ENCODE data around the gene ARMC6. TPM values are rescaled to one million over a fixed set of nuclear protein-coding genes. Genes with fewer than 3 reads are reported as not detected.

The ARMC6 gene
- total RNA-seq, 1 donor from 2014 or later, result 36.0 TPM

DNA sequence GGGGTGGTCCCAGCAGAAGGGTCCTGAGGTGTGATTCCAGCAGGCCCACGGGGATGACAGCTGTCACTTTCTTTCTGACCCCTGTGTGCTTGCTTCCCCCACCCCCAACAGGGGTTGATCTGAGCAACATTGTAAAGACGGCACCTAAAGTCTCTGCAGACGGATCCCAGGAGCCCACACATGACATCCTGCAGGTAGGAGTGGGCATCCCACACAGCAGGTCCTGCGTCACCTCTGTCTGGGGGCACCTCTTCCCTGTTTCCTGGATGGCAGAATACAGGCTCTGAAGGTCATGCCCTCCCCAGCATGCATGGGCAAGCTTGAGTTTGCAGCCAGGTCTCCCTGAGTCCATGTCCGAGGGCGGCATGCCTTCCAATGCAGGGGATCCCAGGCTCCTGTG lies 10.5 kb downstream of the ARMC6 start:
- Histone ChIP-seq H3K9me3 (ENCODE audit: insufficient read depth, low read depth, low read length) (no peaks in the 10 kb centered on the region), H2AFZ (ENCODE audit: low read depth, low read length) (no peak overlapping the region), H3K4me3 (ENCODE audit: insufficient read depth, low read depth, low read length) (no peak overlapping the region), H3K4me2 (ENCODE audit: low read length) (no peak overlapping the region), H4K20me1 (ENCODE audit: insufficient read depth, low read length) (peaks cover 48% of the 10 kb centered on the region), H3K9ac (ENCODE audit: low read length) (no peak overlapping the region), H3K27me3 (ENCODE audit: insufficient read depth, low read length) (no peaks in the 10 kb centered on the region), H3K36me3 (ENCODE audit: insufficient read depth, low read length) (peaks cover 14% of the 10 kb centered on the region), H3K27ac (ENCODE audit: low read depth, low read length) (no peak overlapping the region), H3K4me1 (ENCODE audit: insufficient read depth, low read length) (no peaks in the 10 kb centered on the region), H3K79me2 (ENCODE audit: insufficient read depth, low read length) (peaks cover 40% of the 10 kb centered on the region)
- no peaks in the 10 kb centered on the region for H3K9me3 Mint-ChIP-seq (ENCODE audit: unreplicated experiment)
- DNase-seq (ENCODE audit: low read depth), result no peak
- TF ChIP-seq, protein P1, sequence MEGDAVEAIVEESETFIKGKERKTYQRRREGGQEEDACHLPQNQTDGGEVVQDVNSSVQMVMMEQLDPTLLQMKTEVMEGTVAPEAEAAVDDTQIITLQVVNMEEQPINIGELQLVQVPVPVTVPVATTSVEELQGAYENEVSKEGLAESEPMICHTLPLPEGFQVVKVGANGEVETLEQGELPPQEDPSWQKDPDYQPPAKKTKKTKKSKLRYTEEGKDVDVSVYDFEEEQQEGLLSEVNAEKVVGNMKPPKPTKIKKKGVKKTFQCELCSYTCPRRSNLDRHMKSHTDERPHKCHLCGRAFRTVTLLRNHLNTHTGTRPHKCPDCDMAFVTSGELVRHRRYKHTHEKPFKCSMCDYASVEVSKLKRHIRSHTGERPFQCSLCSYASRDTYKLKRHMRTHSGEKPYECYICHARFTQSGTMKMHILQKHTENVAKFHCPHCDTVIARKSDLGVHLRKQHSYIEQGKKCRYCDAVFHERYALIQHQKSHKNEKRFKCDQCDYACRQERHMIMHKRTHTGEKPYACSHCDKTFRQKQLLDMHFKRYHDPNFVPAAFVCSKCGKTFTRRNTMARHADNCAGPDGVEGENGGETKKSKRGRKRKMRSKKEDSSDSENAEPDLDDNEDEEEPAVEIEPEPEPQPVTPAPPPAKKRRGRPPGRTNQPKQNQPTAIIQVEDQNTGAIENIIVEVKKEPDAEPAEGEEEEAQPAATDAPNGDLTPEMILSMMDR (IDR thresholded peaks at IDR 0.05; ENCODE audit: insufficient read depth, low read depth, low read length), result no peak
- no peak for TF ChIP-seq EZH2 (IDR thresholded peaks at IDR 0.05; ENCODE audit: insufficient read depth, low read length)
- H3K4me1 Mint-ChIP-seq (ENCODE audit: low read depth, unreplicated experiment), result no peaks in the 10 kb centered on the region
- no peak overlapping the region for H3K4me3 Mint-ChIP-seq (ENCODE audit: unreplicated experiment)
- FAIRE-seq, result no peak
- H3K27me3 Mint-ChIP-seq (ENCODE audit: low read depth, unreplicated experiment), result no peaks in the 10 kb centered on the region
- no peak overlapping the region for H3K27ac Mint-ChIP-seq (ENCODE audit: unreplicated experiment)
- H3K36me3 Mint-ChIP-seq (ENCODE audit: low read depth, unreplicated experiment), result peaks cover 13% of the 10 kb centered on the region

DNA sequence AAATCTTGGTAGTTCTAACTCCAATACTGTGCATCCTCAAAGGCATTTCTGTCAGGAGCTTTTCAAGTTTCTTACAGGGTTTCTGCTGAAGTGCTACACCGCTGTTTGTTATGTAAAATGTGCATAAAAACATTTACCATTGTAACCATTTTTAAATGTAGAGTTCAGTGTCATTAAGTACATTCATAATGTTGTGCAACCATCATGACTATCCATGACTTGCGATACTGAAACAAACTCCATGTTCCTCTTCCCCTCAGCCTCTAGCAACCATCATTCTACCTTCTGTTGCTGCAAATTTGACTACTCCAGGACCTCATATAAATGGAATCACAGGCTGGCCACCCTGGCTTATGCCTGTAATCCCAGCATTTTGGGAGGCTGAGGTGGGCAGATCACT lies 16.0 kb downstream of the ARMC6 start:
- Mint-ChIP-seq H3K36me3 (ENCODE audit: low read depth, unreplicated experiment) (peaks cover 18% of the 10 kb centered on the region), H3K9me3 (ENCODE audit: unreplicated experiment) (no peaks in the 10 kb centered on the region), H3K4me3 (ENCODE audit: unreplicated experiment) (no peak overlapping the region), H3K27me3 (ENCODE audit: low read depth, unreplicated experiment) (no peaks in the 10 kb centered on the region), H3K27ac (ENCODE audit: unreplicated experiment) (no peak overlapping the region), H3K4me1 (ENCODE audit: low read depth, unreplicated experiment) (peaks cover 10% of the 10 kb centered on the region)
- TF ChIP-seq, protein P1 (IDR thresholded peaks at IDR 0.05; ENCODE audit: insufficient read depth, low read depth, low read length), result no peak
- TF ChIP-seq EZH2 (IDR thresholded peaks at IDR 0.05; ENCODE audit: insufficient read depth, low read length), result no peak
- no peak overlapping the region for H3K4me3 ChIP-seq (ENCODE audit: insufficient read depth, low read depth, low read length)
- H3K27ac ChIP-seq (ENCODE audit: low read depth, low read length), result no peak overlapping the region
- H3K9me3 ChIP-seq (ENCODE audit: insufficient read depth, low read depth, low read length), result no peaks in the 10 kb centered on the region
- no peak overlapping the region for H3K4me2 ChIP-seq (ENCODE audit: low read length)
- peaks cover 14% of the 10 kb centered on the region for H4K20me1 ChIP-seq (ENCODE audit: insufficient read depth, low read length)
- no peak overlapping the region for H3K9ac ChIP-seq (ENCODE audit: low read length)
- no peaks in the 10 kb centered on the region for H3K27me3 ChIP-seq (ENCODE audit: insufficient read depth, low read length)
- no peak overlapping the region for H2AFZ ChIP-seq (ENCODE audit: low read depth, low read length)
- FAIRE-seq (no peak), DNase-seq (ENCODE audit: low read depth) (no peak)
- no peaks in the 10 kb centered on the region for H3K4me1 ChIP-seq (ENCODE audit: insufficient read depth, low read length)
- H3K36me3 ChIP-seq (ENCODE audit: insufficient read depth, low read length), result peaks cover 21% of the 10 kb centered on the region
- peaks cover 4% of the 10 kb centered on the region for H3K79me2 ChIP-seq (ENCODE audit: insufficient read depth, low read length)

DNA sequence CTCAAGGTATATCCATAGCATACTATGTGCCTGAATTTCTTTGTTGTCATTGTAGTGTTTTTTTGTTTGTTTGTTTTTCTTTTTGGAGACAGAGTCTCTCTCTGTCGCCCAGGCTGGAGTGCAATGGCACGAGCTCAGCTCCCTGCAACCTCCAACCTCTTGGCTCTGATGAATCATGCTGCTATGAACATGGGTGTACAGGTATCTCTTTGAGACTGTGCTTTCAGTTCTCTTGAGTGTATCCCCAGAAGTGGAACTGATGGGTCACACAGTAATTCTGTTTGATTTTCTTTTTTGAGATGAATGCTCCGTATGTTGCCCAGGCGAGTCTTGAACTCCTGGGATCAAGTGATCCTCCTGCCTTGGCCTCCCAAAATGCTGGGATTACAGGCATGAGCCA lies 16.7 kb downstream of the ARMC6 start:
- Mint-ChIP-seq H3K36me3 (ENCODE audit: low read depth, unreplicated experiment) (peaks cover 13% of the 10 kb centered on the region), H3K27me3 (ENCODE audit: low read depth, unreplicated experiment) (no peaks in the 10 kb centered on the region), H3K27ac (ENCODE audit: unreplicated experiment) (no peak overlapping the region), H3K4me3 (ENCODE audit: unreplicated experiment) (no peak overlapping the region), H3K9me3 (ENCODE audit: unreplicated experiment) (no peaks in the 10 kb centered on the region), H3K4me1 (ENCODE audit: low read depth, unreplicated experiment) (peaks cover 10% of the 10 kb centered on the region)
- Histone ChIP-seq H3K9ac (ENCODE audit: low read length) (no peak overlapping the region), H3K36me3 (ENCODE audit: insufficient read depth, low read length) (peaks cover 25% of the 10 kb centered on the region), H3K4me2 (ENCODE audit: low read length) (no peak overlapping the region), H4K20me1 (ENCODE audit: insufficient read depth, low read length) (peaks cover 14% of the 10 kb centered on the region), H3K27ac (ENCODE audit: low read depth, low read length) (no peak overlapping the region), H3K79me2 (ENCODE audit: insufficient read depth, low read length) (peaks cover 4% of the 10 kb centered on the region), H3K4me1 (ENCODE audit: insufficient read depth, low read length) (no peaks in the 10 kb centered on the region), H3K4me3 (ENCODE audit: insufficient read depth, low read depth, low read length) (no peak overlapping the region), H2AFZ (ENCODE audit: low read depth, low read length) (no peak overlapping the region), H3K9me3 (ENCODE audit: insufficient read depth, low read depth, low read length) (no peaks in the 10 kb centered on the region), H3K27me3 (ENCODE audit: insufficient read depth, low read length) (no peaks in the 10 kb centered on the region)
- FAIRE-seq (no peak), DNase-seq (ENCODE audit: low read depth) (no peak)
- TF ChIP-seq EZH2 (IDR thresholded peaks at IDR 0.05; ENCODE audit: insufficient read depth, low read length), result no peak
- TF ChIP-seq, protein P1 (IDR thresholded peaks at IDR 0.05; ENCODE audit: insufficient read depth, low read depth, low read length), result no peak

Measured in astrocyte (in vitro differentiated cells and primary cell).